Activated CD8-positive, alpha-beta memory T cell treated with anti-CD3 and anti-CD28 coated beads for 48 hours (primary cell): Measurements from ENCODE around the gene TMBIM4.

Source experiments
- DNase-seq, 3 experiments: peaks; one replicate each; pipeline ENCODE4 v3.0.0-alpha.2; 2020; ENCODE audit warnings: low read depth in 2 of 3, low spot score in 2 of 3

TMBIM4 gene

GRCh38 chr12:66092559-66093269 is 77.1 kb downstream of the TMBIM4 start:
- no peak for DNase-seq

DNA sequence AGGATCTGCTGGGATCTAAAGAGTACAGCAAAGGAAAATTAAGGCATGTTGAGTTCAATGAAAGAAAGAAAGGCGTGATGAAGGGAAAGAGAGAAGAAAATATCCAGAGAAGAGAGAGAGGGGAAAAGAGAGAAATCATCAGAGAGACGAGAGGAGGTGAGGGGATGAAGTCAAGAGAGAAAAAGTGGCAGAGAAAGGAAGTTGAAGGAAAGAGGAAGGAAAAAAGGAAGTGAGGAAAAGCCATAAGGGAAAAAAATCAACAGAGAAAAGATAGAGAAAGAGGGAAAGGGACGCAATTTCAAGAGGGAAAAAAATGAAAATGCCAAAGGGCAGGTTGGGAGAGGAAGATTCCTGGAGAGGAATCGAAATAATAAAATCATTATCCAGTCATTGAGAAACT is 79.6 kb downstream of the TMBIM4 start:
- no peak for DNase-seq

- peak in 1 of 3 experiments; percentile 5 for DNase-seq
Measured at GRCh38 chr12:66087365-66087943, 82.3 kb downstream of the TMBIM4 start.

GRCh38 chr12:66085998-66086397 is 83.8 kb downstream of the TMBIM4 start:
- no peak for DNase-seq
